ENCODE data around the gene C22orf39.

C22orf39 gene

GRCh38 chr22:19431649-19432132 lies 15.8 kb downstream of the C22orf39 start, which contains the start of gene HIRA:
Gene HIRA, minus strand, starts transcription at chr22:19431733. Its CDS starts 257 bp downstream, at chr22:19431476.
- peak; percentile 78 to 87 (median 82) for DNase-seq (ENCODE audit: low read depth in 2 of 3, low spot score in 1 of 3)

- DNase-seq (ENCODE audit: low read depth in 2 of 3, low spot score in 1 of 3), result no peak
Measured at GRCh38 chr22:19430890-19431541, 16.5 kb downstream of the C22orf39 start.

GRCh38 chr22:19429950-19430889 lies 17.3 kb downstream of the C22orf39 start:
- peak in 1 of 3 donors; percentile 33 for DNase-seq (ENCODE audit: low read depth in 2 of 3, low spot score in 1 of 3)

- DNase-seq (ENCODE audit: low read depth in 2 of 3, low spot score in 1 of 3), result no peak
Measured at GRCh38 chr22:19424186-19424500, 23.4 kb downstream of the C22orf39 start.

GRCh38 chr22:19422440-19423301 lies 24.8 kb downstream of the C22orf39 start:
- DNase-seq (ENCODE audit: low read depth in 2 of 3, low spot score in 1 of 3), result no peak

- DNase-seq (ENCODE audit: low read depth in 2 of 3, low spot score in 1 of 3), result no peak
Measured at GRCh38 chr22:19420321-19420720, 27.2 kb downstream of the C22orf39 start.

GRCh38 chr22:19419464-19420178 lies 27.9 kb downstream of the C22orf39 start:
- DNase-seq (ENCODE audit: low read depth in 2 of 3, low spot score in 1 of 3), result peak in 1 of 3 donors; percentile 14

GRCh38 chr22:19419086-19419463 lies 28.4 kb downstream of the C22orf39 start:
- DNase-seq (ENCODE audit: low read depth in 2 of 3, low spot score in 1 of 3), result no peak

- DNase-seq (ENCODE audit: low read depth in 2 of 3, low spot score in 1 of 3), result no peak
Measured at GRCh38 chr22:19412923-19413322, 34.6 kb downstream of the C22orf39 start.

- DNase-seq (ENCODE audit: low read depth in 2 of 3, low spot score in 1 of 3), result no peak
Measured at GRCh38 chr22:19412478-19412877, 35.0 kb downstream of the C22orf39 start.

- DNase-seq (ENCODE audit: low read depth in 2 of 3, low spot score in 1 of 3), result no peak
Measured at GRCh38 chr22:19411690-19412045, 35.8 kb downstream of the C22orf39 start.

GRCh38 chr22:19410941-19411689 lies 36.4 kb downstream of the C22orf39 start:
- no peak for DNase-seq (ENCODE audit: low read depth in 2 of 3, low spot score in 1 of 3)

GRCh38 chr22:19407649-19408606 lies 39.6 kb downstream of the C22orf39 start:
- DNase-seq (ENCODE audit: low read depth in 2 of 3, low spot score in 1 of 3), result no peak

- no peak for DNase-seq (ENCODE audit: low read depth in 2 of 3, low spot score in 1 of 3)
Measured at GRCh38 chr22:19406846-19407245, 40.7 kb downstream of the C22orf39 start.

- no peak for DNase-seq (ENCODE audit: low read depth in 2 of 3, low spot score in 1 of 3)
Measured at GRCh38 chr22:19406281-19406811, 41.2 kb downstream of the C22orf39 start.

- DNase-seq (ENCODE audit: low read depth in 2 of 3, low spot score in 1 of 3), result no peak
Measured at GRCh38 chr22:19405652-19406051, 41.9 kb downstream of the C22orf39 start.

- no peak for DNase-seq (ENCODE audit: low read depth in 2 of 3, low spot score in 1 of 3)
Measured at GRCh38 chr22:19405133-19405532, 42.4 kb downstream of the C22orf39 start.

- no peak for DNase-seq (ENCODE audit: low read depth in 2 of 3, low spot score in 1 of 3)
Measured at GRCh38 chr22:19404676-19405075, 42.8 kb downstream of the C22orf39 start.

Data from stimulated activated CD4-positive, alpha-beta T cell treated with anti-CD3 and anti-CD28 coated beads, Interleukin-12 subunit alpha, Interleukin-12 subunit beta, amount 100 ng/mL, for 48 hours (primary cell).